HL-60 (cell line): ENCODE results near the gene ABAT.

Experiments
- GABPA ChIP-seq: IDR thresholded peaks from 2 replicates; pipeline ENCODE4 v1.6.1; 2012; ENCODE audit warnings: low read depth
- SPI1 ChIP-seq: IDR thresholded peaks from 2 replicates; pipeline ENCODE4 v1.6.1; 2012; ENCODE audit warnings: low read depth, mild to moderate bottlenecking, borderline replicate concordance
- TF ChIP-seq, protein P1 (sequence below): IDR thresholded peaks from one replicate; pipeline ENCODE4 v1.5.1; 2011; ENCODE audit warnings: low read length, control low read depth, inconsistent platforms; ENCODE audit not compliant: insufficient read depth
- TF ChIP-seq, protein P2 (sequence below): IDR thresholded peaks from 2 replicates; pipeline ENCODE4 v1.6.1; 2012; ENCODE audit warnings: low read depth; ENCODE audit not compliant: insufficient replicate concordance

DNA sequence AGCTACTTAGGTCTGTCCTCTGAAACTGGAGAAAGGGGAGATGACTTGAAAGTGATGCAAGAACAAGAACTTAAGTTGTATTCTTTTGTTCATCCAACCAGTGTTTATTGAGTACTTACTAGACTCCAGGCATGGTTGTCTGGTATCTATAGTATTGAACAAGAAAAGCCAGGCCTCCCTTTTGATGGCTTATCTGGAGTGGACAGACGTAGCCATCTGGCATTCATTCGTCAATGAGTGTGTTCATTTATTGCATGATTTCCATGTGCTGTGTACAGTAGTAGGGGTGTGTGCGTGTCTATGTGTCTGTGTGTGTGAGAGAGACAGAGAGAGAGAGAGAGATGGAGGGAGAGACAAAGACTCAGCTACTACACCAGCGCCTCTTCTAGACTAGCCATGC, 9.2 kb downstream of the ABAT start:
- TF ChIP-seq, protein P1, sequence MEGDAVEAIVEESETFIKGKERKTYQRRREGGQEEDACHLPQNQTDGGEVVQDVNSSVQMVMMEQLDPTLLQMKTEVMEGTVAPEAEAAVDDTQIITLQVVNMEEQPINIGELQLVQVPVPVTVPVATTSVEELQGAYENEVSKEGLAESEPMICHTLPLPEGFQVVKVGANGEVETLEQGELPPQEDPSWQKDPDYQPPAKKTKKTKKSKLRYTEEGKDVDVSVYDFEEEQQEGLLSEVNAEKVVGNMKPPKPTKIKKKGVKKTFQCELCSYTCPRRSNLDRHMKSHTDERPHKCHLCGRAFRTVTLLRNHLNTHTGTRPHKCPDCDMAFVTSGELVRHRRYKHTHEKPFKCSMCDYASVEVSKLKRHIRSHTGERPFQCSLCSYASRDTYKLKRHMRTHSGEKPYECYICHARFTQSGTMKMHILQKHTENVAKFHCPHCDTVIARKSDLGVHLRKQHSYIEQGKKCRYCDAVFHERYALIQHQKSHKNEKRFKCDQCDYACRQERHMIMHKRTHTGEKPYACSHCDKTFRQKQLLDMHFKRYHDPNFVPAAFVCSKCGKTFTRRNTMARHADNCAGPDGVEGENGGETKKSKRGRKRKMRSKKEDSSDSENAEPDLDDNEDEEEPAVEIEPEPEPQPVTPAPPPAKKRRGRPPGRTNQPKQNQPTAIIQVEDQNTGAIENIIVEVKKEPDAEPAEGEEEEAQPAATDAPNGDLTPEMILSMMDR = no peak
- TF ChIP-seq, protein P2, sequence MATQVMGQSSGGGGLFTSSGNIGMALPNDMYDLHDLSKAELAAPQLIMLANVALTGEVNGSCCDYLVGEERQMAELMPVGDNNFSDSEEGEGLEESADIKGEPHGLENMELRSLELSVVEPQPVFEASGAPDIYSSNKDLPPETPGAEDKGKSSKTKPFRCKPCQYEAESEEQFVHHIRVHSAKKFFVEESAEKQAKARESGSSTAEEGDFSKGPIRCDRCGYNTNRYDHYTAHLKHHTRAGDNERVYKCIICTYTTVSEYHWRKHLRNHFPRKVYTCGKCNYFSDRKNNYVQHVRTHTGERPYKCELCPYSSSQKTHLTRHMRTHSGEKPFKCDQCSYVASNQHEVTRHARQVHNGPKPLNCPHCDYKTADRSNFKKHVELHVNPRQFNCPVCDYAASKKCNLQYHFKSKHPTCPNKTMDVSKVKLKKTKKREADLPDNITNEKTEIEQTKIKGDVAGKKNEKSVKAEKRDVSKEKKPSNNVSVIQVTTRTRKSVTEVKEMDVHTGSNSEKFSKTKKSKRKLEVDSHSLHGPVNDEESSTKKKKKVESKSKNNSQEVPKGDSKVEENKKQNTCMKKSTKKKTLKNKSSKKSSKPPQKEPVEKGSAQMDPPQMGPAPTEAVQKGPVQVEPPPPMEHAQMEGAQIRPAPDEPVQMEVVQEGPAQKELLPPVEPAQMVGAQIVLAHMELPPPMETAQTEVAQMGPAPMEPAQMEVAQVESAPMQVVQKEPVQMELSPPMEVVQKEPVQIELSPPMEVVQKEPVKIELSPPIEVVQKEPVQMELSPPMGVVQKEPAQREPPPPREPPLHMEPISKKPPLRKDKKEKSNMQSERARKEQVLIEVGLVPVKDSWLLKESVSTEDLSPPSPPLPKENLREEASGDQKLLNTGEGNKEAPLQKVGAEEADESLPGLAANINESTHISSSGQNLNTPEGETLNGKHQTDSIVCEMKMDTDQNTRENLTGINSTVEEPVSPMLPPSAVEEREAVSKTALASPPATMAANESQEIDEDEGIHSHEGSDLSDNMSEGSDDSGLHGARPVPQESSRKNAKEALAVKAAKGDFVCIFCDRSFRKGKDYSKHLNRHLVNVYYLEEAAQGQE = no peak
- no peak for TF ChIP-seq SPI1
- no peak for TF ChIP-seq GABPA
